HG03460 (cell line): ENCODE measurements around the gene RER1.
"Not testable (repeated sequence)": the region's sequence is repeated elsewhere in the genome, so short reads cannot be mapped to it uniquely, and the experiment has no call there.

Experiments used
- ATAC-seq: cut with Tn5 transposase; IDR thresholded peaks from one replicate; pipeline ENCODE4 v1.9.1; 2021; ENCODE audit not compliant: unreplicated experiment

The RER1 gene

DNA sequence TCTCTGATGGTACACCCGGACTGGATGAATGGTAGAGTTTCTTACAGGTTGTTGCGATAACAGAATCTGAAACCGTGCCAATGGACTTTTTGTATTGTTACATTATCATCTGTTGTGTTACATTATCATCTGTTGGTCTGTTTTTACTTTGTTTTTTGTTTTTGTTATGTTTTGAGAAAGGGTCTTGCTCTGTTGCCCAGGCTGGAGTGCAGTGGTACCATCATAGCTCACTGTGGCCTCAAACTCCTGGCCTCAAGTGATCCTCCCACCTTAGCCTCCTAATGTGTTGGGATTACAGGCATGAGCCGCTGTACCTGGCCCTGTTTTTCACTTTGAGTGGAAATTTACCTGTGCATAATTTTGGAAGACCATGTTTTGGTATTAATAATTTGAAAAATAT lies 30.9 kb downstream of the RER1 start:
- no peak for ATAC-seq

DNA sequence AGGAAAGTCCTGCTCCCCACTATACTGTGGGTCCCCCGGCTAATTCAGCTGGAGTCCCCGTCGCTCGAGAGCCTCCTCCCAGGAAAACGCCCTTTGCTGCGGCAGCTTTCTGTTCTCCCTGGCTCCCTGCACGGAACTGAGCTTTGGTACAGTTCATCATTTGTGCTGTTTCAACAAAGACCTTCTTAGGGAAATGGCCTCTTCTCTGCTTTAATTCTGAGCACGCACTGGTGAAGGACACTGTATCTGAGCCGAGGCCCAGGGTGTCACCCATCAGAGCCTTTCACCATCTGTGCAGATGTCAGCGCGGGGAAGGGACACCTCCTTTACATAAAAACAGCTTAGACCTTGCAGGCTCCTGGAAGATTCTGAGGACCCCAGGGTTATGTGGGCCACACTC lies 34.3 kb downstream of the RER1 start:
- no peak for ATAC-seq

DNA sequence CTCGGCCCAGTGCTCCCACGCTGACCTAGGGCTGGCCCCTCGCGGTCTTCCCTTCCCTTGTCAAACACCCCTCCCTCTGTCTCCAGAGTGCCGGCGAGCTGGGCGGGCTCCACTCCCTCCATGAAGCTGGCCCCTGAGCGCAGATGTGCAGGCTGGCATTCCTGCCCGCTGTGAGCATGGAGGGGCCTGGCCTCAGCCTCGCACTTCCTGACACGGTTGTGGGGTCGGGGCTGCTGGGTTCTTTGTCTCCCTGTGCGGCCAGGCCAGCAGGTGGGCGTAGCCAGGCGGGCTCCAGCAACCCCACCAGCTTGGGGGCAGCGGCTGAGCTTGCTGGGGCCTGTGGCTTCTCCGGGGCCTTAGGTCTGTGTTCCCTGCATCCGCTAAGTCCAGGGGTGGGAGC lies 34.9 kb downstream of the RER1 start:
- no peak for ATAC-seq

DNA sequence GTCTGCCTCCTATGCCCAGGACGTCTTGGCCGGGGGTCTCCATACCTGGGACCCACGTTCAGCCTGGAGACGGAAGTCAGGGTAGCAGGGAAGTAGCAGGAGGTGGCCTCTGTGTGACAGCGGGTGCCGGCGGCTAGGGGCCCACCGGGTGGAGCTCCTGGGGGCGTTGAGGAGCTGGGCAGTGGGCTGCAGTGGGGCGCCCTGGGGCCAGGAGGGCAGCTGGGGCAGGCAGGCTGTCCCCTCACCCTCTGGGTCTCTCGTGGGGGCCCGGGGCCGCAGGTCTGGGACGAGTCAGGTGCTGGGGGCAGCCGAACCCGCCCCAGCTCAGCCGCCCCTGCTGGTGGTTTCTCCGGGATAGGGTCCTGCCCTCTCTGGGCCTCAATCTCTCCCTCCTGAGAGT lies 35.4 kb downstream of the RER1 start:
- ATAC-seq: no peak

DNA sequence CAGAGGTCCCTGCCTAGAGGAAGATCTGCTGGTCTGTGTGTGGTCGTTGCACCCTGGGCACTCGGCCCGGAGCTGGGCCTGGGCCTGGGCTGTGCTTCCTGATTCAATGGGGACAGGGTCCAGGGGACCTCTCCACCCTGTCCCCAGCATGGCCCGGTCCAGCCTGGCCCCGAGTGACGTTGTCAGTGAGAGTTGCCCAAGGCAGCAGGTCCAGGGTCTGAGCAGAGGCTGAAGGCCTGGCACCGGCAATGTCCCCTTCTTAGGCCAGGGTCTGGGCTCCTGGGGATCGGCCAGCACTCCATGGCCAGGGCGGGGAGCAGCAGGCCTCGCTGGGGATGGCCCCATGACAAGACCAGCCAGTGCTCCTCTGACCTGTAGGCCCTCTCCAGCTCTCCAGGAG lies 36.3 kb downstream of the RER1 start:
- ATAC-seq: no peak

DNA sequence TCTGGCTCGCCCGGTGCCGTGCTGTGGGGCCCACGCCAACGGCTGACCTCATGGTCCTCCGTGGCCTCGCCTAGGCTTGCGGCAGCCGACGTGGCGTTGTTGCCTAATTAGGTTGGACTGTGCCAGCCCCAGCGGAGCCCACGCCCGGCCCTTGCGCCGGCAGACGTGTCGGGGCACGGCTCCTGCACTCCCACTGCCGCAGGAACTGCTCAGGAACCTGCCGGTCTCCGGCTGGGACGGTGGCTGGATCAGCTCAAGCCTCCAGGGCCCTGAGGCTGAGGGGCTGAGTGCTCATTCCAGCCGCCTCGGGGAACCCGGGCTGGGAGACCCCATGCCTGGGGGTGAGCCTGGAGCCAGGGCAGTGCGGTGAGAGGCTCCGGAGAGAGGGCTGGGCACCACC lies 36.8 kb downstream of the RER1 start:
- no peak for ATAC-seq

DNA sequence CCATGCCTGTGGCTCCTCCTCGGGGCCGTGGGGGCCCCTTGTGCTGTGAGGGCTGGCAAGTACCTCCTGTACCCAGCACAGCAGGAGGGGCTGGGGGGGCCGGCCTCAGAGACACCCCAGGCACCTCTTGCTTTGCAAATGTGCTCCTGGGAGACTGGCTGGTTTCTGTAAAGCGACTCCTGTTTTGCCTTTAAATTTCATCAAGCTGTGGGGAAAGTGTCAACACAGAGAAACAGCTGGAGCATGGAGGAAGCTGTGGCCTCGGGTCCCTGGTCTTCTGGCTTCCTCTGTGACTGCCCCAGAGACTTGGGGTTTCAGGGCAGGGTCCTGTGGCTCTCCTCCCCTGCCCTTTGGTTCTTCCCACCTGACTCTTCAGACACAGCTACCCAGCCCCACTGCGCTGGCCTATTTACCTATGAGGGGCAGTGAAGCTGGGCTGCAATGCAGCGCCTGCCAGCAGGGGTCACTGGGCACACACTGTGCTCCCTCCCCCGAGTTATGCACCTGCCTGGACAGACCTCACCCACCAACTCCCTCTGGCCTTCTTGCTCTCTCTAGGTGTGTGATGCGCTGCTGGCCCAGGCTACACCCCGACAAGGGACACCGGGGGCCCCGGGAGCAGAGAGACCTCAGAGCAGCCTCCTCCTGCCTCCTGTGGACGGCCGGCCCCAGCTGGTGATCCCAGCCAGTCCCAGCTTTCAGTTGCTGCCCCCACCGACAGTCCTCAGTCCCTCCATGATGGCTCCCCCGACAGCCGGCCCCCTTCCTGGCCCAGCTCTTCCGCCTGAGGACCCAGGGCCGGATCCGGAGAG lies 38.3 kb downstream of the RER1 start:
- ATAC-seq: no peak

DNA sequence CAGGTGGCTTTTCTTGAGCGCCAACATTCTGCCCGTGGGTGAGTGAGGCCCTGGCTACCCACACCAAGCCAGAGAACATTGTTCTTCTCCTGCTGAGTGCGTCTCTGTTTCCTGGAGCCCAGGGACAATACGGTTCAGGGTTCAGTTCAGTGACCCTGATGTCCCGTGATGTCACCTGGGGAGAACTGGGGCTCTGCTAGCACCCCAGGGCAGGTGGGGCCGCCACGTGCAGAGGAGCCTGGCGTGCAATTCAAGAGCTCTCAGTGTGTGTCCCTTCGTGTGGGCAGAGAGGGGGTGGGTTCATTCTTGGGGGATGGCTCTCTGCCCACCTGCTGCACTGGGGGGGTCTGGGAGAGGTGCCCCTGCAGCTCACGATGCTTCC lies 38.9 kb downstream of the RER1 start:
- ATAC-seq: no peak

DNA sequence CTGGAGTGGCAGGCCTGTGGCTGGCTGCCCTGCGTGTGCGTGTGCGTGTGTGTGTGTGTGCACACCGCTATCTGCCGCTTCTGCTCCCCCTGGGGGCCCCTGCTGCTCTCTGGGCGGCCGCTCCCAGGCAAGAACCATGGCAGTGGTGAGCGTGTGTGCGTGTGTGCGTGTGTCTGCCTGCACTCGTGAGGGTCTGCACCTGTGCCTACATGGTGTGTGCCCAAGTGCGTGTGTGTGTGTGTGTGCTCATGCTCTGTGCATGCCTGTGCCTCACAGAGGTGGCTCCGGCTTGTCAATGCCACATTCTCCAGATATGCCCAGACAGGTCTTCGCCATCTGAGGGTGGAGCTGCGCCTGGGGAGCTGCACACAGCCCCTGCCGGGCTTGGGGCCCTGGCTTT lies 39.5 kb downstream of the RER1 start:
- ATAC-seq: no peak

DNA sequence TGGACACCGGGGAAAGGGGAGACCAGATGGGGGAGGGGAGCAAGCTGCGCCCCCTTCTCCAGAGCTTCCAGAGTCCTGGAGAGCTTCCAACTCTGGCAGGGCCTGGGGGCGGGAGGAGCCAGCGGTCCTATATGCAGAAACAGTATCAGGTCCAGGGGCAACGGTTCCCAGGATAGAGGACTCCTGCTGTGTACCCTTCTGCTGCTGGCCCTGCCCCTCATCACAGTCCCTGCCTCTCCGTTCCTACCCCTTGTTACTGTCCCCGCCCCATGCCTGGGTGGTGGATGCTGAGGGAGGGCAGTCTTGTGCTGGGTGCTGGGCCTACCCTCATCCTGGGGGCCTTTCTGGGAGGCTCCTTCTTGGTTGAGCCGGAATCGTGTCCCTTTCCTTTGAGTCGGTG lies 39.9 kb downstream of the RER1 start:
- ATAC-seq: no peak

DNA sequence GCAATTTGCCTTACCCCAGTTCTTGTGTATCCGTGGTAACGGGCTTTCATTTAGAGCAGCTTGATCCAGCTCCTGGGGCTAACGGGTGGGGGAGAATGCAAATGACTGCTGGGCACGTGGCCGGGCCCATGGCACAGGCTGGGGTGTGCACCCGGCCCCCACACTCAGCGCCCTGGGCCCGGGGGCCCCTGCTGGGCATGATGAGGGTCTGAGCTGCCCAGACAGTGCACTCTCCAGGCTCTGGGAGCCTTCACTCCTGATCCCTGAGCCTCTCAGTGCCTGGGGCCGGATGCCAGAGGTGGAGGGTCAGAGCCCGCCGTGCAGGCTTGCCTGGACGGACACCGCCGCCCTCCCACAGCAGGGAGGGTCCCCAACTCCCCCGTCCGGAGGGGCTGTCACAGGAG lies 40.8 kb downstream of the RER1 start:
- ATAC-seq: no peak

DNA sequence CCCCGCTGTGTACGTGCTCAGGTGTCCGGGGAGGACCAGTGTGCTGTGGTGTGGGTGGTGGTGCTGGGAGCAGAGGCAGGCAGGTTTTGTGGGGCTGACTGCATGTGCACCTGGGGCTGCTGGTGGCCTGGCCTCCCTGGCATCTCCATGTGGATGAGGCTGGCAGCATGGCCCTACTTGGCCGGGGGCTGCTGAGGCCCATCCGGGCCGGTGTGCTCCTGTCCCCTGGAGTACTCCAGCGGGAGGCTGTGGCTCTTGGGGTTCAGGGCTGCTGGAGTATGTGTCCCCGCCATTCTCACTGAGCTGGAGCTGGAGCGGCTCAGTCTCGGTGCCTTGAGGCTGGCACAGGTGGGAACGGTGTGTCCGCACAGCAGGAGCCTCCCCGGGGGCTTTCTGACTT lies 41.6 kb downstream of the RER1 start:
- no peak for ATAC-seq

DNA sequence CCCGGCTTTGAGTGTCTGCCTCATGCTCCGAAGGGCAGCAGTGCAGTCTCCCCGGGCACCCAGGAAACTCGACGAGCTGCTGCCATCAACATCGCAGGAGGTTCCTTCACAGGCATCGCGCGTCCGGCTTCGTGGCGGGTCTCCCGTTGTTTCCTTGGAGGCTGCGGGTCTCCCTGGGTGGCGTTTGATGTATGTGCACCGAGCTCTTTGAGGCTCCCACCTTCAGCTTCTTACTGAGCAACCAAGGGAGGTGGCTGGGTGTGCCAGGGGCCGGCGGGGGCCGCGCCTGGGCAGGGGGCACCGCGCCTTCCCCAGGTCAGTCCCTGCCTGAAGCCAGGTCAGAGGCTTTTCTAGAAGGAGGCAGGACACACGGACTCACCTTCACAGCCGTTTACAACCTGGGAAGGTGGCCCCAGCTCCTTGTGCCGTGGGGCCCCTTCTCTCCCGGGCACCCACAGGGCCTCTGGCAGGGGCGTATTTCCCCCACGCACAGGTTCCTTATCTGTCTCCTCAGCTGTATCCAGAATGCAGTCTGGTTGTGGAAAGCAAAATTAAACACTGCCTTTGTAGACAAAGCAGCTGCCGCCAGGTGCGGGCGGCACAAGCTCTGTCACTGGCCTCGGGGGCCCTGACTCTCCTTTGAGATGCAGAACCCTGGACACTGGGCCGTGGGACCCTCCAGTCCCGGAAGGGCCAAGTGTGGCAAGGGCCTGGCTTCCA lies 42.5 kb downstream of the RER1 start:
- no peak for ATAC-seq

DNA sequence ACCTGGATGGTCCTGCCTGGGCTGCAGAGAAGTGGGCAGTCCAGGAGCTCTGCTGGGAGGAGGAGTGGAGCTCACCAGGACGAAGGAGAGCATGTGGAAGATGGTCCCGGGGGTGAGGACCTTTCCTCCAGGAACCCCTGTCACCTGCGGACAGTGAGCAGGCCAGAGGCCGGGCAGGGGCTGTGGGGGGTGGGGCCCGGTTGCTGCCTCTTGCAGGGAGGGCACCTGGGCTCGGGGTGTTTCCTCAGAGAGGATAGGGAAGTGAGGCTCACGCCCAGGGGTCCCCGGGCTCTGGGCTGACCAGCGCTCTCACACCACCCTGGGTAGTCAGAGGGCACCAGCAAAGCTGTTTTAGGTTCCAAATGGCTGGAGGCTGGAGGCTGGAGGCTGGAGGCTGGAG lies 43.5 kb downstream of the RER1 start:
- ATAC-seq: no peak

DNA sequence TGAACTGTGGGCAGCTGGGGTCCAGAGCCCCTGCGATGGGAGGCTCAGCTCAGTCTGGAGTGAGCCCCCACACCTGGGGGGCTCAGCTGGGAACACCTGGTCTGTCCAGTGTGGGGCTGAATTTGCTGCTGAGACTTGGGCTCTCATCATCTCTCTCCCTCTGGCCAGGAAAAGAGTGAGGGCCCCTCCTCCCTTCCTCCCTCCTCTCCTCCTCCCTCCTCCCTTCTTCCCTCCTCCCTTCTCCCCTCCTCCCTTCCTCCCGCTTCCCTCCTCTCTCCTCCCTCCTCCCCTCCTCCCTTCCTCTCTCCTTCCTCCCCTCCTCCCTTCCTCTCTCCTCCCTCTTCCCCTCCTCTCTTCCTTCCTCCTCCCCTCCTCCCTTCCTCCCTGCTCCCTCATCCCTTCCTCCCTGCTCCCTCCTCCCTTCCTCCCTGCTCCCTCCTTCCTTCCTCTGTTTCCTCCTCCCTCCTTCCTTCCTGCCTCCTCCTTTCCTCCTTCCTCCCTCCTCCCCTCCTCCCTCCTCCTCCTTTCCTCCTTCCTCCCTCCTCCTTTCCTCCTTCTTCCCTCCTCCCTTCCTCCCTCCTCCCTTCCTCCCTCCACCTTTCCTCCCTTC lies 44.2 kb downstream of the RER1 start:
- no peak for ATAC-seq

DNA sequence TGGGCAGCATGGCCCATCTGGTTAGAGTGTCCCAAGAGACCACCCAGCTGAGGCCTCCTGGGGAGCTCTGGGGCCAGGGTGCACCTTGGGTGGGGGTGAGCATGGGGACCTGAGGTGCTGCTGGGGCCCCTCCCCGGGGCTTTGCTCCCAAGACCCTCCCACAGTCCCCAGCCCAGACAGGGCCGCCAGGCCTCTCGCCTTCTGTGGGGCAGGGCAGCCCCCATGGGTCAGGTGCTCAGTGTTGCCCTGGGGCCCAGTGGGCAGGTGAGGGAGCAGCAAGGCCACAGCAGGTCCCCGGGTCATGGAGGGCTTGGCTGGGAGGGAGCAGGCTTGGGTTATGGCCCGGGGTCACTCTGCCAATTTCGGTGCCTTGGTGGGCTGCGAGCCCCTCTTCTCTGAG lies 45.2 kb downstream of the RER1 start:
- ATAC-seq: no peak

DNA sequence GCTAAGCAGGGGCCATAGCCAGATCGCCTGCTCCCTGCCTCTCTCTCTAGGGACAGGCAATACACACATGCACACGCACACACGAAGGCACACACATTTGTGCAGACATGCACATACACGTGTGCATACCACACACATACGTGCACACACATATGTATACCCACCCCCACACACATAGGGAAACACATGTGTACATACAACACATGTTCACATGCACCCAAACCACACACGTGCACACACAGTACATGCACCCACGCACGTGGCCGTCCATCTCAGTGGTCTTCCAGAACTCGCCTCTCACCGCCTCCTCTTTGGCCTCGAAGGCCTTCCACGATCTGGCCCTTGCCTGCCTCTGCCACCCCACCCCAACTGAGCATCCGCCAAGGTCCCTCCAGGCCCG lies 46.0 kb downstream of the RER1 start:
- no peak for ATAC-seq

DNA sequence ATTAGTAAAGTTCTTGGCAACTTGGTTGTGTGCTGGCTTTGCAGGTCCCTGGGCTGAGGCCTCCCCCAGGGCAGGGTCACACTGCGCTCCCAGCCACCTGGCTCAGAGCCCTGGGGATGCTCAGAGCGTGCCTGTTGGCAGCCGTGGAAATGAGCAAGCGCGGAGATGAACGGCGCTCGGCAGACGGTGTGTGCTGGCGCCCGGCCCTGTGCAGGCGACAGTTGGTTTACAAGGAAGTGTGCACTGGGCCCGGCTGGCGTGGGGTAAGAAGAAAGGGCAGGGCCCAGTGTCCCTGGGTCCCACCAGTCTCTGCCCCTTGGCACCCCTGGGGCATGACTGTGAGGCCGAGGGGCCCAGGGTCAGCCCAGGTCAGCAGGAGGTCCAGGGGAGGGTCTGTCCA lies 46.4 kb downstream of the RER1 start:
- ATAC-seq: no peak

DNA sequence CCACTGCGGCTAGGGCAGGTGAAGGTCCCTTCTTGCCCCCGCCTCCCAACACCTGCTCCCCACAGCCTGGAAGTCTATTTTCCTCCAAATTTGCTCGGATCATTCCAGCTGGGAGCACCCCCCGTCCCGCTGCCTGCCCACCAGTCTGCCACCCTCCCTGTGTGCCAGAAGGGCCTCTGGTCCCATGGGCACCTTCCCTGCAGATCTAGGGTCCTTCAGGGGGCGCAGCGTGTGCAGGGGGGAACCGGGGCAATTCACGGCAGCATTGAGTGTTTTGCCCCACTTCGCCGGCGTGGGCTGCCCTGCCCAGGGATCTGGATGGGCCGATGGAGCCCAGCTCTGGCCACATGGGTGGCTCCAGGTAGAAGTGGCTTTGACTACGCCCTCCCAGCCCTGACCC lies 47.0 kb downstream of the RER1 start:
- no peak for ATAC-seq

DNA sequence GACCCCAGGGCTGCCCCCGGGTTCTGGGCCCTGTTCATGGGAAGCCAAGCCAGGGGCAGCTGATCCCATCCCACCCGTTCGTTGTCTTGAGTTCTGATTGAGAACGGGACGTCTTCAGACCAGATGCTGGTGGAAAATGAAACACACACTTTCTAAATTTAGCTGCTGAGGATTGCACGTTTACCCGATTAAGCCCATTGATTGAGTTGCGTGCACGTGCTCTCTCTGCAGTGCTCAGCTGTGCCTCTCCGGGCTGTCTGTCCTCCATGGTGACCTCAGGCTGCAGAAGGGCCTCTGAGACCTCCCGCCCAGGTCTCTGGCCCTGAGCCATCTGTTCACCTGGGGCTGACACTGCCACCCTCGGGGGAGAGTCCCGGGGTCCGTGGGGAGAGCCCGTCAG lies 47.7 kb downstream of the RER1 start:
- no peak for ATAC-seq

DNA sequence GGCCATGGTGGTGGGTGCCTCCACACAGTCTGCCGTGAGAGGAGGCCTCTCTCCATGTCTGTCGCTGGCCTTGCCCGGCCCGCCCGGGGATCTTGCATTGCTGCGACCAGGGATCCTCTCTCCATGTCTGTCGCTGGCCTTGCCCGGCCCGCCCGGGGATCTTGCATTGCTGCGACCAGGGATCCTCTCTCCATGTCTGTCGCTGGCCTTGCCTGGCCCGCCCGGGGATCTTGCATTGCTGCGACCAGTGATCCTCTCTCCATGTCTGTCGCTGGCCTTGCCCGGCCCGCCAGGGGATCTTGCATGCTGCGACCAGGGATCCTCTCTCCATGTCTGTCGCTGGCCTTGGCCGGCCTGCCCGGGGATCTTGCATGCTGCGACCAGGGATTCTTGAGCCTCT lies 48.7 kb downstream of the RER1 start:
- ATAC-seq: not testable (repeated sequence)

DNA sequence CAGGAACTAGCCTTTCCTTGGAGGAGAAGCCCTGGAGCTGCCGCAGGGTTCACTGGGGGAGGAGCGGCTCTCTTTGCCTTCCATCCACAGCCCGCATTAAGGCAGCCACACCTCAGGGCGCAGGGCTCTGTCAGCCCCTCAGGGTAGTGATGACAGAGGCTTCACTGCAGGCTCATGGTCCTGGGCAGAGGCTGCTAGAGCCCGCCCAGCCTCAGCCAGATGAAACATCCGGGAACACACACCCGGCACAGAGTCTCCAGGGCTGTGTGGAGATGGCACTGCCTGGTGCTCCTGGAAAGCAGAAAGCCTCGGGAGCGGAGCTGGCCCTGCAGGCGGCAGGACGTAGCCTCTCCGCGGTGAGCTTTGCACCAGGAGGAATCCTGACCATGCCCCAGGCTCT lies 50.1 kb downstream of the RER1 start:
- no peak for ATAC-seq
